Keratinocyte (primary cell): ENCODE data around the gene AOX1. TPM values are rescaled to one million over a fixed set of nuclear protein-coding genes. Genes with fewer than 3 reads are reported as not detected.

Source experiments
- DNase-seq: peaks from one replicate; pipeline ENCODE4 v3.0.0-alpha.2; 2011; ENCODE audit warnings: low read depth, missing footprints, low spot score
- FAIRE-seq: peaks from 2 replicates; lab custom pipeline; 2011; peaks lifted over from hg19 to GRCh38; lab: Jason Lieb, UNC
- H2AFZ ChIP-seq: 2 replicates; pipeline ENCODE4 v1.6.0; 2012; ENCODE audit warnings: low read length, control low read depth, inconsistent platforms; ENCODE audit not compliant: control insufficient read depth
- H3K27ac ChIP-seq: 2 replicates; pipeline ENCODE4 v1.5.1; 2011; ENCODE audit warnings: low read length; ENCODE audit not compliant: control insufficient read depth, insufficient read depth
- H3K27me3 ChIP-seq: 3 replicates; pipeline ENCODE4 v1.6.0; 2011; ENCODE audit warnings: low read length; ENCODE audit not compliant: control insufficient read depth, insufficient read depth; ENCODE audit errors: extremely low read depth
- H3K36me3 ChIP-seq, 2 experiments: 2 replicates in 1 of 2; 3 replicates in 1 of 2; pipeline ENCODE4 v1.5.1; 2011; ENCODE audit warnings: low read length in 2 of 2, mild to moderate bottlenecking in 1 of 2; ENCODE audit not compliant: control insufficient read depth in 2 of 2, insufficient read depth in 2 of 2; ENCODE audit errors: extremely low read depth in 1 of 2
- H3K4me1 ChIP-seq: 3 replicates; pipeline ENCODE4 v1.5.1; 2011; ENCODE audit warnings: low read length; ENCODE audit not compliant: control insufficient read depth, insufficient read depth; ENCODE audit errors: extremely low read depth
- H3K4me2 ChIP-seq: 3 replicates; pipeline ENCODE4 v1.6.0; 2011; ENCODE audit warnings: low read depth, low read length; ENCODE audit not compliant: control insufficient read depth, insufficient read depth; ENCODE audit errors: extremely low read depth
- H3K4me3 ChIP-seq, 3 experiments: fragments of 200-600 bp in 1 of 3; sonication (generic) in 1 of 3; 2 replicates in 2 of 3; 3 replicates in 1 of 3; pipeline ENCODE4 v1.5.1; 2011 to 2016; ENCODE audit warnings: low read length in 3 of 3, mild to moderate bottlenecking in 3 of 3, control low read depth in 2 of 3, inconsistent platforms in 1 of 3, low read depth in 1 of 3, mixed read lengths in 1 of 3, mixed run types in 1 of 3, moderate library complexity in 1 of 3; ENCODE audit not compliant: control insufficient read depth in 2 of 3, insufficient read depth in 2 of 3; ENCODE audit errors: extremely low read depth in 1 of 3
- H3K79me2 ChIP-seq: 2 replicates; pipeline ENCODE4 v1.6.0; 2012; ENCODE audit warnings: low read length; ENCODE audit not compliant: control insufficient read depth, insufficient read depth
- H3K9ac ChIP-seq: 3 replicates; pipeline ENCODE4 v1.6.0; 2011; ENCODE audit warnings: low read length; ENCODE audit not compliant: control insufficient read depth, insufficient read depth; ENCODE audit errors: extremely low read depth
- H3K9me1 ChIP-seq: 3 replicates; pipeline ENCODE4 v1.6.0; 2011; ENCODE audit warnings: low read length; ENCODE audit not compliant: control insufficient read depth, insufficient read depth; ENCODE audit errors: extremely low read depth
- H3K9me3 ChIP-seq: 2 replicates; pipeline ENCODE4 v1.5.1; 2012; ENCODE audit warnings: low read depth, low read length; ENCODE audit not compliant: control insufficient read depth
- H4K20me1 ChIP-seq: 3 replicates; pipeline ENCODE4 v1.6.0; 2011; ENCODE audit warnings: low read length; ENCODE audit not compliant: control insufficient read depth, insufficient read depth; ENCODE audit errors: extremely low read depth
- EZH2 ChIP-seq: IDR thresholded peaks from one replicate; pipeline ENCODE4 v1.6.1; 2012; ENCODE audit warnings: inconsistent platforms, mild to moderate bottlenecking, low read length, moderate library complexity
- dilution Hi-C: fragments of 300-500 bp; cut with MboI; formaldehyde crosslinking; loops from one replicate; pipeline ENCODE4 v1.7.0; 2020; ENCODE audit warnings: low sequenced_read_pairs; ENCODE audit not compliant: extremely low pct_ligation_motif_present
- polyA plus RNA-seq, 5 experiments: library from polyadenylated mRNA; depleted of rRNA in 3 of 5; stranded (reverse) in 3 of 5; stranded (forward) in 1 of 5; unstranded in 1 of 5; fragments of >200 nt; gene quantifications; 1 replicate in 1 of 5; 2 replicates in 3 of 5; 3 replicates in 1 of 5; pipeline versions ENCODE4 v1.2.1 to v1.2.3, GENCODE V29; 2011 to 2012; ENCODE audit warnings: missing spikeins in 2 of 5, low read depth in 1 of 5, low replicate concordance in 1 of 5
- TF ChIP-seq, protein P1 (sequence below), 3 experiments: IDR thresholded peaks in 1 of 3; conservative IDR thresholded peaks in 1 of 3; optimal IDR thresholded peaks in 1 of 3; 2 replicates in 2 of 3; 3 replicates in 1 of 3; pipeline versions ENCODE3 to v1.5.1; 2011; ENCODE audit warnings: low read length in 3 of 3, mild to moderate bottlenecking in 3 of 3, moderate library complexity in 2 of 3, control low read depth in 1 of 3, inconsistent platforms in 1 of 3; ENCODE audit not compliant: insufficient read depth in 2 of 3; ENCODE audit errors: extremely low read depth in 1 of 3

Gene AOX1
- polyA plus RNA-seq, 1 donor (not counting 4 experiments of a cell fraction or from before 2014, with no cell fraction given): 12.2 TPM

DNA sequence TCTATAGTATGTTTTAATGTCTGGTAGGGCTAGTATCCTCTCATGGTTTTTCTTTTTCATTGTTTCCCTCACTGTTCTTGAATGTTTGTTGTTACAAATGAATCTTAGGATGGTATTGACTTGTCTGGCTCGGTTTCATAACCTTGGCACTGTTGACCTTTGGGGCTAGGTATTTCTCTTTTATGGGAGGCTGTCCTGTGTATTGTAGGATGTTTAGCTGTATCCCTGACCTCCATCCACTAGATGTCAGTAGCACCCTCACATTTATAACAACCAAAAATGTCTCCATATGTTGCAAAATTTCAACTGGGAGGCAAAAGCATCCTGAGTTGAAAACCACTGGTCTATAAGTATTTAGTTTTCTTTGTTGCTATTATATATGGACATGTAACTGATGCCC, 7.0 kb upstream of the AOX1 start:
- H3K79me2 ChIP-seq: no peaks in the 10 kb centered on the region
- no peak overlapping the region for H3K27ac ChIP-seq
- no peaks in the 10 kb centered on the region for H3K9me3 ChIP-seq
- no peak overlapping the region for H3K4me2 ChIP-seq
- H3K9me1 ChIP-seq: no peaks in the 10 kb centered on the region
- no peaks in the 10 kb centered on the region for H3K27me3 ChIP-seq
- no peaks in the 10 kb centered on the region for H3K4me1 ChIP-seq
- no peak overlapping the region for H2AFZ ChIP-seq
- H3K4me3 ChIP-seq: no peak overlapping the region
- TF ChIP-seq EZH2: no peak
- TF ChIP-seq, protein P1, sequence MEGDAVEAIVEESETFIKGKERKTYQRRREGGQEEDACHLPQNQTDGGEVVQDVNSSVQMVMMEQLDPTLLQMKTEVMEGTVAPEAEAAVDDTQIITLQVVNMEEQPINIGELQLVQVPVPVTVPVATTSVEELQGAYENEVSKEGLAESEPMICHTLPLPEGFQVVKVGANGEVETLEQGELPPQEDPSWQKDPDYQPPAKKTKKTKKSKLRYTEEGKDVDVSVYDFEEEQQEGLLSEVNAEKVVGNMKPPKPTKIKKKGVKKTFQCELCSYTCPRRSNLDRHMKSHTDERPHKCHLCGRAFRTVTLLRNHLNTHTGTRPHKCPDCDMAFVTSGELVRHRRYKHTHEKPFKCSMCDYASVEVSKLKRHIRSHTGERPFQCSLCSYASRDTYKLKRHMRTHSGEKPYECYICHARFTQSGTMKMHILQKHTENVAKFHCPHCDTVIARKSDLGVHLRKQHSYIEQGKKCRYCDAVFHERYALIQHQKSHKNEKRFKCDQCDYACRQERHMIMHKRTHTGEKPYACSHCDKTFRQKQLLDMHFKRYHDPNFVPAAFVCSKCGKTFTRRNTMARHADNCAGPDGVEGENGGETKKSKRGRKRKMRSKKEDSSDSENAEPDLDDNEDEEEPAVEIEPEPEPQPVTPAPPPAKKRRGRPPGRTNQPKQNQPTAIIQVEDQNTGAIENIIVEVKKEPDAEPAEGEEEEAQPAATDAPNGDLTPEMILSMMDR (optimal IDR thresholded peaks at IDR 0.05 in 1 of 3, IDR thresholded peaks at IDR 0.05 in 1 of 3, conservative IDR thresholded peaks at IDR 0.05 in 1 of 3; ENCODE audit: extremely low read depth in 1 of 3, insufficient read depth in 2 of 3, low read length in 3 of 3): peak; percentile 49 to 63 (median 50)
- peaks cover 0 to 3% of the 10 kb centered on the region in 2 experiments for H3K36me3 ChIP-seq
- dilution Hi-C loops: no loop called here
- FAIRE-seq: peak; percentile 66
- H4K20me1 ChIP-seq: no peaks in the 10 kb centered on the region
- H3K9ac ChIP-seq: no peak overlapping the region
- DNase-seq: no peak

DNA sequence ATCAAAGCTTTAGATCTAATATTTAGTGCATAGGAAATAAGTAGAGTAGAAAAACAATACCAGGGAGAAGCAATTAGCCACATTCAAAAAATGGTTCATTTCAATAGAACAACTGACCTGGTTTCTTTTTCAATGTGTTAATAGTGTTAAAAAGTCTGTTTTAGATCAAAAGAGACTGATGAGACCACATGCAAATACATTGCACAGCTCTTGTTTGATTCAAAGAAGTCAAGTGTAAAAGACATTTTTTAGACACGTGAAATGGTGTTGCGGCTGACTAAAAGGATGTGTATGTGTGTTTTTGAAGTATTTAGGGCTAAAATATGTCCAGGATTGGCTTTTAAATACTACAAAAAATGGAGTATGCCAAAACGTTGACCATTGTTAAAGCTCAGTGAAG, 1.2 kb upstream of the AOX1 start:
- dilution Hi-C loops: no loop called here
- FAIRE-seq (no peak), DNase-seq (no peak)
- TF ChIP-seq EZH2: no peak
- H3K27me3 ChIP-seq: no peaks in the 10 kb centered on the region
- H3K9ac ChIP-seq: no peak overlapping the region
- no peaks in the 10 kb centered on the region for H3K9me1 ChIP-seq
- no peak overlapping the region for H3K4me2 ChIP-seq
- H3K4me1 ChIP-seq: peaks cover 8% of the 10 kb centered on the region
- H2AFZ ChIP-seq: no peak overlapping the region
- H4K20me1 ChIP-seq: no peaks in the 10 kb centered on the region
- H3K4me3 ChIP-seq: no peak overlapping the region
- no peak overlapping the region for H3K27ac ChIP-seq
- H3K79me2 ChIP-seq: no peaks in the 10 kb centered on the region
- H3K36me3 ChIP-seq: no peaks in the 10 kb centered on the region
- H3K9me3 ChIP-seq: no peaks in the 10 kb centered on the region

DNA sequence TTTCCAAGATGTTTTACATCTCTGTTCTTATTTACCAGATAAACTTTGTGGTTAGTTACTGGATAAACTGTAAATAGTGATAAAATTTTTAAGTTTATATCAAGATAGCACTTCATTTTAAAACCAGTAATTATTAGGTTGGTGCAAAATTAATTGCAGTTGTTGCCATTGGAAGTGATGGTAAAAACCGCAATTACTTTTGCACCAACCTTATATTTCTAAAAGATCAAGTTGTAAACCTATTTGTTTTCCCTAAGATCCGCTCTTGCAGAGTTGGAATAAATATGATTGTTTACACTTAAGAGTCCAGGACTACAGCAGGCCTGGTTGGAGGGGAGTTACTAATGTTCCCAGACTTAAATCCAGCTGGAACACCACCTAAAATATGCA, 479 bp upstream of the AOX1 start:
- peak overlapping the region; percentile 25 to 82 (median 61) for H3K4me3 ChIP-seq
- no peaks in the 10 kb centered on the region for H3K9me3 ChIP-seq
- H3K79me2 ChIP-seq: no peaks in the 10 kb centered on the region
- H3K4me1 ChIP-seq: peaks cover 8% of the 10 kb centered on the region
- no peak for TF ChIP-seq EZH2
- TF ChIP-seq, protein P1 (optimal IDR thresholded peaks at IDR 0.05 in 1 of 3, IDR thresholded peaks at IDR 0.05 in 1 of 3, conservative IDR thresholded peaks at IDR 0.05 in 1 of 3; ENCODE audit: extremely low read depth in 1 of 3, insufficient read depth in 2 of 3, low read length in 3 of 3): no peak
- no peaks in the 10 kb centered on the region for H4K20me1 ChIP-seq
- dilution Hi-C loops: no loop called here
- no peak overlapping the region for H3K27ac ChIP-seq
- no peaks in the 10 kb centered on the region for H3K27me3 ChIP-seq
- FAIRE-seq (no peak), DNase-seq (no peak)
- H3K36me3 ChIP-seq: no peaks in the 10 kb centered on the region
- peak overlapping the region; percentile 87 for H2AFZ ChIP-seq
- peak overlapping the region; percentile 40 for H3K9ac ChIP-seq
- peak overlapping the region; percentile 92 for H3K4me2 ChIP-seq
- no peaks in the 10 kb centered on the region for H3K9me1 ChIP-seq
